Glomerular endothelial cell (primary cell): ENCODE measurements around the gene ACYP1. TPM values are rescaled to one million over a fixed set of nuclear protein-coding genes. Genes with fewer than 3 reads are reported as not detected.
"Not testable (repeated sequence)": the region's sequence is repeated elsewhere in the genome, so short reads cannot be mapped to it uniquely, and the experiment has no call there.

Experiments
- DNase-seq: peaks from one replicate; pipeline ENCODE4 v3.0.0-alpha.2; 2011; ENCODE audit warnings: low read depth, low spot score; ENCODE audit errors: extremely low read depth
- total RNA-seq: library from RNA; depleted of rRNA; stranded (reverse); fragments of >200 nt; gene quantifications from 2 replicates; pipeline ENCODE4 v1.2.3, GENCODE V29; 2015

The ACYP1 gene
- total RNA-seq, 1 donor from 2014 or later = 13.3 TPM

DNA sequence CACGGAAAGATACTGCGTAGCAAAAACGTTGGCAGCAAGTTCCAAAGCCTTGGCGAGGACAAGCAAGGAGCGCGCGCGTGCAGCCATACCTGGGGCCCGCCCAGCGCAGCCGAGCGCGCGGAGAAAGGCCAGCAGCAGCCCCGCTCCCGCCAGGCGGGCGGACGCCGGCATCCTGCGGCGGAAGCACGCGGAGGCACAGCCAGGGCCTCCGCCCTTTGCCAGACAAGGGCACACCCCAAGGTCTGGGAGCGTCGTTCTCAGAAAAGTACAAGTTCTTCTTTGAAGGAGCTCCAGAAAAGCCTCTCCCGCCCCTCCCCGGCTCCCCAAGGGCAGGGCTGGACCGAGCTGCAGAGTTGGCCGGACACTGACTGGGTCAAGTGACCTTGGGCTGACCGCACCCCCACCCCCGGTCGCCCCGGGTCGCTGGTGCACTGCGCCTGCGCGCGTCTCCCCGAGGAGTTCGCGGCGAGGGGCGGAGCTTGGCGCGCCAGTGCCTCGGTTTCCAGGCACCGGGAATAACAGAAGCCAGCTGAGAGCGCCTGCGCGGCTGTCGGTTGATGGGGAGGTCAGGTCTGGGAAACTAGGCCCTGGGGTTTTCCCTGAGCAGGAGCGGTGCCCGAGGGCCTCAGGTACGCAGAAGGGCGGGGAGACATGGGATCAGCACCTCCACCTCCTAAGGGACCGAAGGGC is 5.4 kb upstream of the ACYP1 start, which contains the start of gene ZC2HC1C:
ZC2HC1C (plus strand) TSS at position 521 of the 690 bp plus-strand sequence. CDS start 933 bp downstream, outside the sequence.
- no peak for DNase-seq

DNA sequence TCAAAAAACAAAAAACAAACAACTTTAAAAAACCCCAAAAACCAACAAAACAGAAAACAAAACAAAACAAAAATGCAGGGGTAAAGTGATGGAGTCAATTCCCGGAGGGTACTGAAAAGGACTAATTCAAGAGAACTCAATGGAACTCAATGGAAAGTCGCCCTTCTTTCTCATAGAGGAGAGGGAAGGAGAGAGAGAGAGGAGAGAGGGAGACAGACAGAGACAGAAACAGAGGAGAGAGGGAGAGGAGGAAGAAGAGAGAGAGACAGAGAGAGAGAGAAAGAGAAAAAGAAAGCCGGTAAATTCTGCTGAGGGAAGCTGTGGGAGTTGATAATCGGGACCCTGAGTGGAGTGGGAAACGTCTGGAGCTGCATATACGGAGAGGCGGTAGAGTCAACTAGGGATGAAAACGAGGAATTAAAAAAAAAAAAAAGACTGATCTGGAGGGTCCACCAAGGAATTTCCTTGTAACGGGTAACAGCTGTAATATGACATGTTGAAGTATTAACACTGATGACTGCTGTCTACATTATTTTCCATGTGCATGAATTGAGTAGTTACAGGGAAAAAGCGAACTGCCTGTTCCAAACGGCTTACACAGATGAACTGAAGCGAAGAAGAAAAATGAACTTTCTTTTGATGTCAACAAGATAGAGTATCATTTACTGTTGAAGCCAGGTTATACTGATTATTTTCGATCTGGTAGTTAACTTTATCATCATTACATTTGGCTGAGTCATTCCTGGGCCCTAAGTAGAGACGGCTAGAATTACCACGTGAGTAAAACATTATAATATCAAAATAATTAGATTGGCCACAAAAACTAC is 4.7 kb upstream of the ACYP1 start:
- no peak for DNase-seq

DNA sequence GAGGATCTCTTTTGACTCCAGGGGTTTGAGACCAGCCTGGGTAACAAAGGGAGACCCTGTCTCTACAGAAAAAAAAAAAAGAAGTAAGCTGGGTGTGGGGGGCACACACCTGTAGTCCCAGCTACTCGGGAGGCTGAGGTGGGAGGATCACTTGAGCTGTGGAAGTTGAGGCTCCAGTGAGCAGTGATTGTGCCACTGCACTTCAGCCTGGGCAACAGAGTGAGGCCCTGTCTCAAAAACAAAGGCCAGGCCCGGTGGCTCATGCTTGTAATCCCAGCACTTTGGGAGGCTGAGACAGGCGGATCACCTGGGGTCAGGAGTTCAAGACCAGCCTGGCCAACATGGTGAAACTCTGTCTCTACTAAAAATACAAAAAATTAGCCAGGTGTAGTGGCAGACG is 3.9 kb upstream of the ACYP1 start:
- not testable (repeated sequence) for DNase-seq

DNA sequence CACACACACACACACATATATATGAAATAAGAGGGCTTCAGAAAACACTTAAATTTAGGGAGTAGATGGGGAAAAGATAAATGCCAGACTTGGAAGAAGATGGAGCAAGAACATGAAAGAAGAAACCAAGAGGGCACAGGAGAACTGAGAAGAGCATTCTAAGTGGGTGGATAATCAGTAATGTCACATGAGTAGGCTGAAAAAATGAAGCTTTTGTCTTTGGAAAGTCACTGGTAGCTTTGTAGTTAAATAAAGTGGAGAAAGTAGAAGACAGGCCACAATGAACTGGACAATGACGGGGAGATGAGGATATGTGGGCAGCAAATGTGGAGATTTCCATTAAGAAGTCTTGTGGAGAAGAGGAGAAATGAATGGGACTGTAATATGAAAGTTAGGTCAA is 3.4 kb upstream of the ACYP1 start:
- DNase-seq = no peak

DNA sequence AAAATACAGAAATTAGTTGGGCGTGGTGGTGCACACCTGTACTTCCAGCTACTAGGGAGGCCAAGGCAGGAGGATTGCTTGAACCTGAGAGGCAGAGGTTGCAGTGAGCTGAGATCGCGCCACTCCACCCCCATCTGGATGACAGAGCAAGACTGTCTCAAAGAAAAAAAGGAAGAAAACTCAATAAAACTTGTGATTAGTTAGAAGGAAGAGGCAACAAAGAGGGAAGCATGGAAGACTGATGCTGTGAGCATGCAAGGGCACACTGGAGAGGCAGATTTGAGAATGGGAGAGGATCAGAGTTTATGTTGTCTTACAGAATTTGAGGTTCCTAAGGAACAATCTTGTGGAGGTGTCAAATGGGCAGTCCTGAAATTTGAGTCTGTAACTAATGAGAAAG is 2.9 kb upstream of the ACYP1 start:
- DNase-seq = no peak

DNA sequence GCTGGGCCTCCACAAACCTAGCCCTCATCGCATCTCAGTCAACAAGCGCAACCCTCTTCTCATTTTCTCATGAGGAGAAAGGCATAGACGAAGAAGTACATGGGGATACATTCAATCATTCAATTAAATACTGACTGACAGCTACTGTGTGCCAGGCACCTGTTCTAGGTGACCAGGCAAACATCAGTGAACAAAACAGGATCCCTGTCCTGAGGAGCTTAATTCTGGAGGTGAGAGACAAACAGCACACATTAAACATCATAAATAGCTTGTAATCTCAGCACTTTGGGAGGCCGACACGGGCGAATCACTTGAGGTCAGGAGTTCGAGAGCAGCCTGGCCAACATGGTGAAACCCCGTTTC is 362 bp upstream of the ACYP1 start:
- DNase-seq = no peak

DNA sequence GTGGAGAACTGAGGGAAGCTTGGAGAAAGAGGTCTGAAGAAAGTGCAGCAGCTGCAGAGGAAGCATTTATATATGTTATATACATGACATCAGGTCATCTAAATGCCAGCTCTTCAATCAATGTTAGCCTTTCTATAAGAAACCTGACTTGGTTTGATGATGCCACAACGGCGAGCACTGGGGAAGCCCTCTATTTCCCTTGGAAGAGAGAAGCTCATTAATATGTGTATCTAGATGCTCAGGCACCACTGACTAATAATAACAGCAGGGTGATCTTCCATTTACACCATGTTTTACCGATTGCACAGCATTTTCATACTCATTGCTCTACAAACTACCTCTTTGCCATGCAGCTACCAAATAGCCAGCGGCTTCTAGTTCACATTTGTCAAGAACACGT is 811 bp downstream of the ACYP1 start:
- DNase-seq = no peak

DNA sequence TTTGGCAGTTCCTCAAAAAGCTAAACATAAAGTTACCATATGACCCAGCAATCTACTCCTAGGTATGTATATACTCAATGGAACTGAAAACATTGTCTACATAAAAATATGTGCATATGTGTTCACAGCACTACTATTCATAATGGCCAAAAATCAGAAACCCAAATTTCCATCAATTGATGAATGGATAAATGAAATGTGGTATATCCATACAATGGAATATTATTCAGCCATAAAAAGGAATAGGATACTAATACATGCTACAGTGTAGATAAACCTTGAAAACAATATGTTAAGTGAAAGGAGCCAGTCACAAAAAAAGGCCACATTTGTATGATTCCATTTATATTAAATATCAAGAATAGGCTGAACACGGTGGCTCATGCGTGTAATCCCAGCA is 3.4 kb downstream of the ACYP1 start:
- DNase-seq = no peak

DNA sequence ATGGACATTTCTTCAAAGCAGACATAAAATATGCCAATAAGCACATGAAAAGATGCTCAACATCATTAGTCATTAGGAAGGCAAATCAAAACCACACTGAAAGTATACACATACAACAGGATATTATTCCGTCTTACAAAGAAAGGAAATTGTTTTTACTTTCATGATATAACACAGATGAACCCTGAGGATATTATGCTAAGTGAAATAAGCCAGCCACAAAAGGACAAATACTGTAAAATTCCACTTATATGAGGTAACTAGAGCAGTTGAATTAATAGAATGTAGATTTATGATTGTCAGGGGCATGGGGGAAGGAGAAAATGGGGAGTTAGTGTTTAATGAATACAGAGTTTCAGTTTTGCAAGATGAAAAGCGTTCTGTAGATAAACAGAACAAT is 4.2 kb downstream of the ACYP1 start:
- no peak for DNase-seq

DNA sequence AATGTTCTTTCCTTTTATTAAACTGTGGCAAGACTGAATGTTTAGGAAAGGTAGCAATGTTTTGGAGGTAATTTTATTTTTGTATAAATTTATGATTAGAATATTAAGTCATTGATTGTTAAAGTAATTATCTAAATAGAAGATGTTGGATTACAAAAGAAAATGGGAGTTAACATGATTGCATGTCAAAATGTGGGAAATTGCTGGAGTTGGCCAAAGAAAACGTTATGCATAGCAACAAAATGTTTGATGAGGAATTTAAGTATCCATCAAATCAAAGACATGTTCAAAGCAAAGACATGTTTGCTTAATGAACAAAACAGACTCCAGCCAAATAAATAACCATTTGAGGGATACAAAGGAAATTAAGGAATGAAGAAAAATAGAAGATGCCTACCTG is 9.4 kb downstream of the ACYP1 start:
- no peak for DNase-seq

DNA sequence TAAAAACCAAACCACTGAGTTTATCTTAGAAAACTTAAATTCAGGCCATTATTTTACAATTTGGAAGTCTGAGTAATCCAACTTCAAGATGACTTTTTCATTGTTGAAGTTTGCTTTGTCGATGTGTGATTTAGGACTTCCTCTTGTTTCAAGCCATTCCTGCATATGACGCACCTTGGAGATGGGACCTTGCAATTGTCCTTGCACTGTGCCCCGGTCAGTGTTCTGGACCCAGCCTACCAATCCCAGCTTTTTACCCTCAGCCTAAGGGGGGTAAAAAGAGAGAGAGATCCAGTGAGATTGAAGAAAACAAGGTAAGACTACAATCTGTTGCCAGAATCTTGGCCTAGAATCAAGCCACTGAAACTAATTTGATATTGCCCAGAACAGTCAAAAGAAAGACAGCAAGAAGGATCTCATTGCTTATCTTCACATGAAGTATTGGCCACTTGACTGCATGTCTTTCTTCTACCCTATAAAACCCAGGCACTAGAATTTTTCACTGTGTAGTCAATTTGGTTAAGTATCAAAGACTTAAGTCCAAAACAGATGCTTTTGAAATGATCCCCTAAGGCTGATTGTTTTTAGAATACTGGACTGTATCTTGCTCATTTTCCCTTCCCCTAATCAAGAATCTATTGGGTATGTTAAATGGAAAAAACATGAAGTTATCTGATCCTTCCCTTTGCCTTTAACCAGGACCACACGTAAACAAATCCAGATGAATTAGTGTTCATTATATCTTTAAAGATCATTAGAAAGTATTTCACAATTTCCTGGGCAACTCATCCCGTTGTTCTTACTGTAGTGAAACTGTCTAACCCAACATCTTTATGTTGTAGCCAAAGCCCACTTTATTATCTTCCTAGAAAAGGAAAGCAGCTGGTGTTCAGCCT is 10.2 kb downstream of the ACYP1 start:
- no peak for DNase-seq

DNA sequence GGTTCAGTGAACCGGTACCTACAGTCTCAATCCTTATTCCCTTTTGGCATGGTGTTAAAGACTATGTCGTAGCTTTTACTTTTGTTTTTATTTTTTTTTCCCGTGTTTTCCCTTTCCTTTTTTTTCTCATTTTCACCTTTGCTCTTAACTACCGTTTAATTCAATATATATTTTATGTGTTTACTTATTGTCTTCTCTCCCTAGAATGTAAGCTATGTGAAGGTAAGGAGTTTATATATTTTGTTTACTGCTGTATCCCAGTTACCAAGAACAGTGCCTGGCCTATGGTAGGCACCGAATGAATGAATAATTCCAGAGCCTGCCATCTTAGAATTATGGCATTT is 12.3 kb downstream of the ACYP1 start:
- DNase-seq = no peak

DNA sequence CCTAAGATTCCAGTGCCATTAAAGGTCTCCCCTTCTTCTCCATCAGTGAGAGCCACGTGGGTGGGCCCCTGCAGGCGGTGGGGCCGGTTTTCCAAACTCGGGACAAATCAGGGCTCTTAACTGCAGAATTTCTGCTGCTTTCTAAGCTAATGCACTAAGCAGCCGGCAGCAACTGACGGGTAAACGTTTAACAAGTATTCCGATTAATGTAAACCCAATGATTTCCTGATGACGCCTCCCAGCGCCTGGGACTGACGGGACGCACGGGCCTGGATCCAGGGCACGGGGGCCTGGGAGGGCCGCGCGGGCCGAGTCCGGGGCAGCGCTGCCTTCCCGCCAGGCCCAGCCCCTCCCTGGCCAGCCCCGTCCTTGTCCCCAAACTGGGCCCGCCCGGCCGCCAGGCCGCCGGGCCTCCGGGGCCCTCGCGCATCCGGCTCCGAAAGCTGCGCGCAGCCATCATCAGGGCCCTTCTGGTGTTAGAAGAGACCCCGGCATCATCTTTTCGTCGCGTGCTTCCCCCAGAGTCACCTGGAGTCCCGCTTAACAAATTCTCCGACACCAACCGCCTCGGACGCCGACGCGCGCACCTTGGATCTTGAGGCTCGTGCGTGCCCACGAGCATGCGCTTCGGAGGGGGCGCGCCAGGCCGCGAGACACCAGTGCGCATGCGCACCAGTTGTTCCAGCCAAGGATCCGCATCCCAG is 12.8 kb downstream of the ACYP1 start, which contains the start of gene MLH3:
MLH3 (minus strand) TSS at position 616 of the 704 bp plus-strand sequence. CDS start 1,812 bp downstream, outside the sequence.
- no peak for DNase-seq

DNA sequence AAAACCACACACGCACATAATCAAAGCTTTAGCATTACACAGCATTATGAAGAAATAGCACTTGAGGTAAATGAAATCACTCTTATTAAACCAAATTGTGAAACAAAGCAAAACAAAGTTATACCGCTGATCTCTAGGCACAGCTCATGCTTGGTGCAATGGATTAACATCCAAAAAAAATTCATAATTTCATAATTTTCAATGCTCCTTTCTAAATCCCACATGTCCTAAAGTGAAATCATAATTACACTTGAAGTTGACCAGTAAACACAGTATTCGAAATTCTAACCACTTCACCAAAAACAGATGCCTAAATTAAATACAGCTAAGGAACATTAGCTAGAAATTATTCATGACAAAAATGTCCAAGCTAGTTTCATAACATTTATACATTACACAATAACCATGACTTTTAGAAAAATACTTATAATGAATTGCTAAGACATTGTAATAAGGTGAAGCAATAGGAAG is 14.1 kb downstream of the ACYP1 start:
- DNase-seq = no peak

DNA sequence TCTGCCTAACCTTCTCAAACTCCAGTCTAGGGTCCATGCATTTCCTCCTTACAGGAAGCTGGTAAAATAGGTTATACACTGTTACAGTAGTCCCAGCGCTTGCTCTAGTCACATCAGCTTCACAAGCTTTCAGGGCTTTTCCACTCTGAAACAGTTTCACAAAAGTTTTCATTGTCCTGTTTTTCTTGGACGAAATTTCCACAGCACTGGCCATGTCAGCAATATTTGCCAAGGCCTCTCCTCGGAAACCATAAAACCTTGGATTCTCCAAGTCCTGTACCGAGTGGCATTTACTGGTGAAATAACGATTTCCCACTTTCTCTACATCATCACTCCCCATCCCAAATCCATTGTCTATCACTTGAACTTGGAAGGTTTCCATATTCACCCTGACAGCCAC is 14.7 kb downstream of the ACYP1 start:
- DNase-seq = no peak

DNA sequence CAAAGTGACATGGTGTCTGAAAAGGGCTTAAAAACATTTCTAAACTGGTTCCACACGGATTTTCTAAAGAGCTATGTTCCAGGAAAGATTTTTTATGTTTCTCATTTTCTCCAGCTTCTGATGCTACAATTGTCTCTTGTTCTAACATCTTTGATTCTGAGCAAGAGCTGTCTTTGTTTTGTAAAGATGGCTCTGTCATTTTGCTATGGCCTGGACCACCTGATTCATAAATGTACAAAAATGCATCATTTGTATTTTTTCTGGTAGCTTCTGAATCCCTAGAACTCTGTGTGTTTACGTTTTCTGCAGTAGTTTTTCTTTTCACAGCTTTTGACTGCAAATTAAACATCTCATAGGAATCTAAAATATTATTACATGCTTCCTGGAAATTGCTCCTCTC is 15.7 kb downstream of the ACYP1 start:
- DNase-seq = no peak

DNA sequence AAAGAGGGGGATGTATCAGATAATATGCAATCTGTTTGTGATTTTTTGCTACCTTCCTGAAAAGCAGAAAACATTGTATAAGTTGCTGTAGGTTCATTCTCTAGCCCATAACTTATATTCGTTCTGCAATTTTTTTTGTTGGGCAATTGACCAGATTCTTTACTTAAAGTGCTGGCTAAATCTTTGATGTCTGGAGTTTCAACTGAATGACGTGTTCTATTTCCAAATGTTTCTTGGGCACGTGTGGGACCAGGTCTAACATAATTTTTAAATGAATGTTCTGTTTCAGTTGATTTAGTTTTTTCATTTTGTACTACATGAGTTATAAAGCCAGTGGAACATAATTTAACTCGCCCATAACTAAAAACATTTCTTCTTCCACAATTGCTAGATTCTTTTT is 16.3 kb downstream of the ACYP1 start:
- DNase-seq = no peak

DNA sequence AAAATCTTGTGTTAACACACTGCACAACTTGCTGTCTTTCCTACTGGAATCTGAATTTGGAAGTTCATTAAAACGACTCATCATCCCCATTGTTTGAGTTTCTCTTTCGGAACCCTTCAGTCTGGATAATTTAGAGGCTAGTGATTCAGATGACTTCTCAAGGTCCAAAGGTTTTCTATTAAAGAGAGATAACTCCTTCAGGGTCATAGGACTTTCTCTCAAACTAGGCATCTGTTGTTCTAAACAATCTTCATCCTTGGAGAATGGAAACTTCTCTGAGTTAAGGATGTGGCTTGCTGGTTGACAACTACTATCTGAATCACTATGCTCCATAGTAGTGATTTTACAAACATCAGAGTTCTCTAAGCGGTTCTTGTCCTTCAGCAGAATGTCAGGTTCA is 16.9 kb downstream of the ACYP1 start:
- no peak for DNase-seq

DNA sequence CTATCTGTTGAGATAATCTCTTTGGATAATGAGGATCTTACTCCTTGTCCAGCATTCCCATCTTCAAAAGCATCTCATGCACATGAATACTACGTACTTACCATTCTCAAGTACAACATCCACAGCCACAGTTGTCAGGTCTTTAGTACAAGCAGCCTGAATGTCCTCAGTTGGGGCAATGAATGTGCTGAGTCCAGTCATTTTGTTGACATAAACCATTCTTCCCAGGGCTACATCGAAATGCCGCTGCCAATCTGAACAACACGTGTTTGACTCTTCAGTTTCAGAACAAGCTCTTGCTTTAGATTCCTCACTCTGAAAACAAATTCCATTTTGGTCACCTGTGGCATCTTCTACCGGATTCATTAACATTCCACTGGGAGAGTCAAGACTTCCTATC is 17.5 kb downstream of the ACYP1 start:
- DNase-seq = no peak

DNA sequence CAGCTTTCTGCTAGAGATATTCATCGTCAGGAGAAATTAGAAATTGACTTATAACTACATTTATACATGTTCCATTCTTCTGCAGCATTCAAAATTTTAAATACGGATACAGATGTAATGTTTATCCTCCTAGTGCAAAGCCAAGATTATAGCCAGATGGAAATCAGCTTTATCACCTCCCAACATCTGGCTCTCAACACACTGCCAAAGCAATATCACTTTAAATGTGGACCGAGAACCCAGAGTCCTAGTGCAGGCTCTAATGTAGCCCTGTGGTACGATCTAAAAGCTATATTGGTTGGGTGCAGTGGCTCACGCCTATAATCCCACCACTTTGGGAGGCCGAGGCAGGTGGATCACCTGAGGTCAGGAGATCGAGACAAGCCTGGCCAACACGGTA is 19.1 kb downstream of the ACYP1 start:
- DNase-seq = no peak

DNA sequence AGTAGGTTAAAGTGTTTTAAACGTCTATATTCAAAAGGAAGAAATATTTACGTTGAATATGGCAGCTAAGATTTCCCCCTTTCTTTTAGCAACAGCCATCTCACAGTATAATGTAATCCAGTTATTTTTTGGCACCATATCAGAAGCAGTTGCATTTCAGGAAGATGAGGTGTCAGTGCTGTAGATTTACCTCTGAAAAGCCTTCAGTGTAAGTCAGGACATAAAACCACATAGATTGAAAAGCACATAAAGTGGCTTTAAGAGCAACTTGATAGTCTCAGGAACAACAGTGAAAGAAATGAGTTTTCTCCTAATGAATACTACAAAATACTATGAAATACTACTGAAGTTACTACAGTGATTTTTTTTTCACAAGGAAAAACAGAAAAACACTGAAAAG is 19.5 kb downstream of the ACYP1 start:
- no peak for DNase-seq
